Measurements from ENCODE around the gene LRRC30. TPM values are rescaled to one million over a fixed set of nuclear protein-coding genes. Genes with fewer than 3 reads are reported as not detected.

Gene LRRC30
- total RNA-seq, 4 donors from 2014 or later, result not detected

GRCh38 chr18:7205346-7205745 lies 25.5 kb upstream of the LRRC30 start:
- Histone ChIP-seq H3K36me3 (no peaks in the 10 kb centered on the region), H3K4me1 (peaks cover 17% of the 10 kb centered on the region), H3K27me3 (no peaks in the 10 kb centered on the region), H3K27ac (no peak overlapping the region), H3K4me3 (no peak overlapping the region), H3K9me3 (no peaks in the 10 kb centered on the region)
- no peak for TF ChIP-seq CTCF (IDR thresholded peaks at IDR 0.05)
- TF ChIP-seq POLR2A (IDR thresholded peaks at IDR 0.05), result no peak
- TF ChIP-seq EP300 (IDR thresholded peaks at IDR 0.05), result no peak
- TF ChIP-seq POLR2AphosphoS5 (IDR thresholded peaks at IDR 0.05), result no peak
- no peak for DNase-seq (ENCODE audit: low spot score in 2 of 2)

- no peaks in the 10 kb centered on the region for H3K9me3 ChIP-seq
- H3K4me1 ChIP-seq, result peaks cover 17% of the 10 kb centered on the region
- H3K27ac ChIP-seq, result no peak overlapping the region
- H3K4me3 ChIP-seq, result no peak overlapping the region
- DNase-seq (ENCODE audit: low spot score in 2 of 2), result no peak
- no peaks in the 10 kb centered on the region for H3K36me3 ChIP-seq
- no peaks in the 10 kb centered on the region for H3K27me3 ChIP-seq
- TF ChIP-seq CTCF (IDR thresholded peaks at IDR 0.05) (no peak), EP300 (IDR thresholded peaks at IDR 0.05) (no peak), POLR2A (IDR thresholded peaks at IDR 0.05) (no peak), POLR2AphosphoS5 (IDR thresholded peaks at IDR 0.05) (no peak)
- 58% methylated on average over 6 of the region's 6 CpGs for WGBS
Measured at GRCh38 chr18:7206217-7206616, 24.7 kb upstream of the LRRC30 start.

GRCh38 chr18:7207366-7207915 lies 23.4 kb upstream of the LRRC30 start:
- 59% methylated on average over 4 of the region's 4 CpGs for WGBS
- no peak overlapping the region for H3K27ac ChIP-seq
- H3K27me3 ChIP-seq, result no peaks in the 10 kb centered on the region
- H3K9me3 ChIP-seq, result no peaks in the 10 kb centered on the region
- DNase-seq (ENCODE audit: low spot score in 2 of 2), result no peak
- no peaks in the 10 kb centered on the region for H3K36me3 ChIP-seq
- H3K4me3 ChIP-seq, result no peak overlapping the region
- TF ChIP-seq POLR2AphosphoS5 (IDR thresholded peaks at IDR 0.05) (no peak), EP300 (IDR thresholded peaks at IDR 0.05) (no peak), POLR2A (IDR thresholded peaks at IDR 0.05) (no peak), CTCF (IDR thresholded peaks at IDR 0.05) (no peak)
- H3K4me1 ChIP-seq, result peaks cover 17% of the 10 kb centered on the region

GRCh38 chr18:7221424-7222155 lies 9.3 kb upstream of the LRRC30 start:
- Histone ChIP-seq H3K9me3 (no peaks in the 10 kb centered on the region), H3K27ac (no peak overlapping the region), H3K27me3 (no peaks in the 10 kb centered on the region), H3K4me3 (no peak overlapping the region), H3K4me1 (no peaks in the 10 kb centered on the region), H3K36me3 (no peaks in the 10 kb centered on the region)
- TF ChIP-seq EP300 (IDR thresholded peaks at IDR 0.05) (no peak), POLR2A (IDR thresholded peaks at IDR 0.05) (no peak), CTCF (IDR thresholded peaks at IDR 0.05) (peak in 1 of 2 donors; percentile 54), POLR2AphosphoS5 (IDR thresholded peaks at IDR 0.05) (no peak)
- 45% methylated on average over 4 of the region's 5 CpGs for WGBS
- DNase-seq (ENCODE audit: low spot score in 2 of 2), result no peak

GRCh38 chr18:7224198-7224597 lies 6.7 kb upstream of the LRRC30 start:
- Histone ChIP-seq H3K27ac (no peak overlapping the region), H3K27me3 (no peaks in the 10 kb centered on the region), H3K4me1 (no peaks in the 10 kb centered on the region), H3K36me3 (no peaks in the 10 kb centered on the region), H3K4me3 (no peak overlapping the region), H3K9me3 (no peaks in the 10 kb centered on the region)
- DNase-seq (ENCODE audit: low spot score in 2 of 2), result no peak
- WGBS, result 72% methylated on average over 3 of the region's 3 CpGs
- TF ChIP-seq POLR2AphosphoS5 (IDR thresholded peaks at IDR 0.05) (no peak), POLR2A (IDR thresholded peaks at IDR 0.05) (no peak), EP300 (IDR thresholded peaks at IDR 0.05) (no peak), CTCF (IDR thresholded peaks at IDR 0.05) (no peak)

Data from suprapubic skin (tissue), 4 donors.